IPS-18a (cell line): ENCODE measurements around the gene DISC1.

ENCODE experiments used
- H3K27ac ChIP-seq: one replicate; pipeline ENCODE4 v1.5.1; 2013; ENCODE audit warnings: low read length
- H3K27me3 ChIP-seq: one replicate; pipeline ENCODE4 v1.6.1; 2013; ENCODE audit warnings: mild to moderate bottlenecking, low read length; ENCODE audit not compliant: control insufficient read depth, insufficient read depth
- H3K36me3 ChIP-seq: one replicate; pipeline ENCODE4 v1.6.1; 2013; ENCODE audit warnings: low read depth, low read length; ENCODE audit not compliant: control insufficient read depth
- H3K4me1 ChIP-seq: one replicate; pipeline ENCODE4 v1.6.1; 2013; ENCODE audit warnings: low read depth, low read length; ENCODE audit not compliant: control insufficient read depth
- H3K4me3 ChIP-seq: one replicate; pipeline ENCODE4 v1.5.1; 2013; ENCODE audit warnings: low read length
- H3K9ac ChIP-seq: one replicate; pipeline ENCODE4 v1.6.1; 2013; ENCODE audit warnings: mild to moderate bottlenecking, low read length, moderate library complexity
- H3K9me3 ChIP-seq: one replicate; pipeline ENCODE4 v1.6.1; 2013; ENCODE audit warnings: low read depth, low read length; ENCODE audit not compliant: control insufficient read depth

DISC1 gene

DNA sequence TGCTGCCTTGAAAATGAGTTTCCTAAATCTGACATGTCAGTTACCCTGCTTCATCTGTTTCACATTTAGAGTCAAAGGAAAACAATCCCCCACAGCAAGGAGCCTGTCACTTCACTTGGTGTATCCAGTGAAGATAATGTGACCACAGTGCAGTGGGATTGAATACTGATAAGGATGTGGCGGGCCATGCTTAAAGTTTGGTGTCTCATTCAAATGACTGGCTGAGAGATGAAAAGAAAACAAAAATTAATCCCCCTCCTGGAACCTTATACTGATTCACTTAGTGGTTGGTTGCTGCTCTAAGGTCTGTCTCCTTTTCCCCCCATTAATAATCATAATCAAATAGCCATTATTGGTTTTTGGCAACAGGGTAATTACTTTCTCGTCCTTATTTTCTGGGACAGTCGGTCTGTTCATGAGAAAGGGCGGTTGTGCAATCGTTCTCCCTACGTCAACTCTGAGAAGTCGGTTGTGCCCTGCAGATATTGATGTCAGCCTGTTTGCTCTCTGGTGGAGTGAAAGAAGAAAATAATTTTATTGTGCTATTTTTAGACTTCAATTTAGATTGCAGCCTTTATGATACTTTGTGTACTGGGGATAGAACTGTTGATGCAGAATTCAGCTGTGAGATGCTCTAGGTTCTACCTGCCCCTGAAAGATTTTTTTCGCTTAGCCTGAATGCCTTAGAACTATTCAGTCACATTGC, 360.2 kb downstream of the DISC1 start:
- Histone ChIP-seq H3K9me3 (no peaks in the 10 kb centered on the region), H3K4me3 (no peak overlapping the region), H3K27me3 (no peaks in the 10 kb centered on the region), H3K9ac (no peak overlapping the region), H3K4me1 (peaks cover 3% of the 10 kb centered on the region), H3K36me3 (no peaks in the 10 kb centered on the region), H3K27ac (no peak overlapping the region)

DNA sequence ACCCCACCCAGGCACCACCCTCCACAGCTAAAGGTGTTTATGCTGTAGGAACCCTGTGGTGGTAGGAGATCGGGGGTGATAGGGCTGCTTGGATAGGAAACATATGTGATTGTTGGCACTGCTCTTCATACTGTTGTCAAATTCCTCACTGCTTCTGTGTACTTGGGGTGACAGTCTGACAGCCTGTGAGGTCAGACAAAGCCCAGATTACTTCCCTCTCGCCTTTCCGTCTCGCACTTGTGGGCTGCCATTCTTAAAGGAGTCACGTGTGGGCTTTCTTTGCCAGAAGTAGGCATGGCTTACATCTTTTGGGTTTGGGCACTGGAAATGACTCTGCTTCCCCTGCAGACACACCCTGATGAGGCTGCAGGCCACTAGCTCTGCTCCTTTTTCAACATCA, 363.8 kb downstream of the DISC1 start:
- Histone ChIP-seq H3K4me3 (no peak overlapping the region), H3K36me3 (no peaks in the 10 kb centered on the region), H3K27me3 (peaks cover 3% of the 10 kb centered on the region)

DNA sequence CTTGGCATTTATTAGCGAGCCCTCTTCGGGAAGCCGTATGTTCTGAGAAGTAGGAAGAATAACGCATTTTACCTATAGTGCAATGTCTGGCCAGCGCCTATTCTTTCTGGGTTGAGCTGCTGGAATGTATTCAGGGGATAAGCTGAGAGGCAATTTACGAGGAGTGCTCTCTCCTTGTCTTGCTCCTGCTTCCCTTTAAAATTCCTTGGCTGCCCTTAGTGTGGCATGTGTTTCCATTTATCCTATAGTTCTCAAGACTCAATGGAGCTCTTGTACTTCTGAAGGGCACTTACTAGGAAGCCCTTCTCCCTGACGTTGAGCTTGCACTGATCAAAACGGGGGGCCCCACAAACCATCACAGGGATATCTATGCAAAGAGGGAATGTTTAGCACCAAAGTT, 364.6 kb downstream of the DISC1 start:
- H3K9ac ChIP-seq: no peak overlapping the region
- H3K36me3 ChIP-seq: no peaks in the 10 kb centered on the region
- no peaks in the 10 kb centered on the region for H3K9me3 ChIP-seq
- peaks cover 3% of the 10 kb centered on the region for H3K27me3 ChIP-seq
- H3K27ac ChIP-seq: no peak overlapping the region
- H3K4me3 ChIP-seq: no peak overlapping the region
- H3K4me1 ChIP-seq: peaks cover 3% of the 10 kb centered on the region

More for the DNA sequence above, 363.8 kb downstream of the DISC1 start:
- Histone ChIP-seq H3K9ac (no peak overlapping the region), H3K27ac (no peak overlapping the region), H3K4me1 (peaks cover 3% of the 10 kb centered on the region), H3K9me3 (no peaks in the 10 kb centered on the region)

DNA sequence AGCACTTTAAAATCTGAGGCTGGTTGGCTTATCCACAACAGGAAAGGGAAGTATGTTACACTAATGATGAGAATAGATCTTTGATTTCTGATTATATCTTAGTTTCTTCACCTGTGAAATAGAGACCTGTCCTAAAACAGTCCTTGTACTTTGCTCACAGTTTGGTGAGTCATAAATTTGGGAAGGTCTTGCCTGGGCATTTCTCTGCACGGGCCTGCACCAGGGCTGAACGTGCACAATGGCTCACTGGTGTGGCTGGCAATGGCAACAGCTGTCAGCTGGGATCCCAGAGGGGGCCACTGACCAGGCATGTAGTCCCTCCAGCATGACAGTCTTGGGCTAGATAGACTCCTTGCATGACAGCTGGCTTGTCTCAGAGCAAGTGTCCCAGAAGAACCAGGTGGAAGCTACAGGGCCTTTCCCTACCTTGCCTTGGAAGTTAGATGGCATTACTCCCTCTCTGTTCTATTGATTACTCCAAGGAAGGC, 367.4 kb downstream of the DISC1 start:
- no peak overlapping the region for H3K9ac ChIP-seq
- no peak overlapping the region for H3K4me3 ChIP-seq
- peaks cover 3% of the 10 kb centered on the region for H3K27me3 ChIP-seq
- no peak overlapping the region for H3K27ac ChIP-seq
- H3K9me3 ChIP-seq: no peaks in the 10 kb centered on the region
- no peaks in the 10 kb centered on the region for H3K4me1 ChIP-seq
- no peaks in the 10 kb centered on the region for H3K36me3 ChIP-seq

DNA sequence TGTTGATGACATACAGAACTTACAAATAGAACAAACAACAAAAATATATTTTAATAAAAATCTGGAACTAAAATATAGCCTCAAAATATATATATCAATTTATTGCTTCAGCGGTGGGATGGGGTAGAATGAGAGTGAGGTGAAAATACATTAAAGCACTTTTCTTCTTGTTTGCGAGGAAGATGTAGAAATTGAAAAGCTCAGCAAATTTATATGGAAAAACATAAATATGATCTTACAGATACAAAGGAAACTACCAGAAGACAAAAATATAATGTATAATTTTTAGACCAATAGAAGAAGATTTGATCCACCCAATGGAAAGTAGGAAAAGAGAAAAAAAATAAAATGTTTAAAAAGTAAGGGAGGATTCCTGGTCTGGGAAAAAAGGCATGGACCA, 372.2 kb downstream of the DISC1 start:
- Histone ChIP-seq H3K36me3 (no peaks in the 10 kb centered on the region), H3K4me1 (no peaks in the 10 kb centered on the region), H3K27ac (no peak overlapping the region), H3K4me3 (no peak overlapping the region), H3K9me3 (no peaks in the 10 kb centered on the region), H3K27me3 (peaks cover 1% of the 10 kb centered on the region), H3K9ac (no peak overlapping the region)

DNA sequence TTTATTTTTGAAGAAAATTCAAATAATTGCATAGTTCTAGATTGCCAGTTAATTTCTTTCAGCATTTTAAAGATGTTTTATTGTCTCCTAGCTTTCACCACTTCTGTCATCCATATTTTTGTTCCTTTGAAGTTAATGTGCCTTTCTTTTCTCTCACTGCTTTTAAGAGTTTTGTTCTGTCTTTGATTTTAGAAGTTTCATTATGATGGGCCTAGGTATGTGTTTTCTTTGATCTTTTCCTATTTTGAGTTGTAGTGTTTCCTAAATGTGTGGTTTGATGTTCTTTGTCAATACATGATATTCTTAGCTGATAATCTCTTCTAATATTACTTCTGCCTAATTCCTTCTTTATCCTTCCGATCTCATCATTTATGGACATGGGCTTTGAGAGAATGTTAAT, 378.7 kb downstream of the DISC1 start:
- Histone ChIP-seq H3K9ac (no peak overlapping the region), H3K36me3 (no peaks in the 10 kb centered on the region), H3K4me3 (no peak overlapping the region), H3K27me3 (no peaks in the 10 kb centered on the region), H3K4me1 (no peaks in the 10 kb centered on the region), H3K27ac (no peak overlapping the region), H3K9me3 (no peaks in the 10 kb centered on the region)

DNA sequence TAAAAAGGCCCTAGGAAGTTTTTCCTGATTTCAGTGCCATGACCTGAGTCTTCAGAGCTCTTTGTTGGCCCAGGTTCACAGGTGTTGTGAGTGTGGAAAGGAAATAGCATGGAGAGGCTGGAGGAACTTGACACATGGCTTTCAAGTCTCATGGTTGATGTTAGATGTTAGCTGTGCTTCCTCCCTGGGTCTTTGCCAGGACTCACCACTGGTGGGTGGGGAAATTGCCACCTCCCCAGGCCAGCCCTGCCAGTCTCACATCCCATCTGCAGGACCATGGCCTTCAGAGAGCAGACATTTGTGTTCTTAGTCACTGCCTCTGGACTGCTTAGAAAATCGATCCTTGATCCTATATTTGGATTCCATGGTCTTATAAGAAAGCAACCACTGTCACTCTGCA, 383.2 kb downstream of the DISC1 start:
- Histone ChIP-seq H3K27ac (no peak overlapping the region), H3K4me3 (no peak overlapping the region), H3K9me3 (no peaks in the 10 kb centered on the region), H3K27me3 (no peaks in the 10 kb centered on the region), H3K9ac (no peak overlapping the region), H3K36me3 (no peaks in the 10 kb centered on the region), H3K4me1 (peaks cover 16% of the 10 kb centered on the region)

DNA sequence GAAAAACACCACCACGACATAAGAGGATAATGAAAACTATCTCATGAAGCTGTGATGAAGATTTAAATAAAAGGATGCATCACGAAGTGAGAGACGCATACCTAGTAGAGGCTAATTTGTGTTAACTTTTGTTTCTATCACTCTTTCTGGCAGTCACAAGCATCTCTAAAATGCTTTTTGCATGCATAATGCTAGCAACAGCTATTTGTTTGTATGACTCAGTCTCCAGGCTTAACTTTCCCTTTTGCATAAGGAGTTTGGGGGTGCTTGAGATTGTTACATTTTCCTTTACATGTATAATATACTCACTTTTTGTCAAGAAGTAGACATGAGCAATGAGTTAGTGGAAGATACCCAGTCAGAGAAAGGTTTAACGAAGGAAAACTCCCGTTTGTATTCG, 385.4 kb downstream of the DISC1 start:
- no peak overlapping the region for H3K9ac ChIP-seq
- no peaks in the 10 kb centered on the region for H3K27me3 ChIP-seq
- H3K4me3 ChIP-seq: no peak overlapping the region
- H3K36me3 ChIP-seq: no peaks in the 10 kb centered on the region
- H3K9me3 ChIP-seq: no peaks in the 10 kb centered on the region
- peaks cover 25% of the 10 kb centered on the region for H3K4me1 ChIP-seq
- no peak overlapping the region for H3K27ac ChIP-seq

DNA sequence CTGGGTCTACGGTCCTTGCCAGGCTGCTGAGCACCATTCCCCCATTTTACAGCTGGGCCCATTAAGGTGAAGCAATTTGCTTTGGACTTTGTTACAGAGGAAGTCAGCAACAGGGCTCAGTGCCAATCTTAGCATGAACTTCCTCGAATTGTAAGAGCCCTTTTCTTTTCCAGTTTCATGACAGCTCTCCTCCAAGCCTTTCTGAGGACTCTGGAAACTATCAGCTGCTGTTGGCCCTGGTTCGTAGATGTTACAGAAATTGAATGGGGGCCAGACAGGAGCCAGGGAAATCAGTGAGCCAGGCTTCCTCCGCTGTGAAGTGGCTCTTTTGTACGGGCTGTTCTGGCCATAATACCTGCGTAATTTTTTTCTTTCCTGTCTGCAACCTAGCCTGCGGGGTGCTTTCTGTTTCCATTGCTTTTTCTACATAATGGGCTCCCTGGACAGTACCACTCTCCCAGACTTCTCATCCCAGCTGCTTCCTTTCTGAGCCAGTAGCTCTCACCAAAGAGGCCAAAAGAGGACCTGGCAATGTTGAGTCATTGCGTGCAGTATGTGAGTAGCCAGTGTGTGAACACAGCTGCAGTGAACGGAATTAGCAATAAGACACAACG, 386.3 kb downstream of the DISC1 start:
- no peaks in the 10 kb centered on the region for H3K36me3 ChIP-seq
- H3K9me3 ChIP-seq: no peaks in the 10 kb centered on the region
- no peak overlapping the region for H3K9ac ChIP-seq
- no peaks in the 10 kb centered on the region for H3K27me3 ChIP-seq
- peaks cover 25% of the 10 kb centered on the region for H3K4me1 ChIP-seq
- no peak overlapping the region for H3K4me3 ChIP-seq
- H3K27ac ChIP-seq: no peak overlapping the region

DNA sequence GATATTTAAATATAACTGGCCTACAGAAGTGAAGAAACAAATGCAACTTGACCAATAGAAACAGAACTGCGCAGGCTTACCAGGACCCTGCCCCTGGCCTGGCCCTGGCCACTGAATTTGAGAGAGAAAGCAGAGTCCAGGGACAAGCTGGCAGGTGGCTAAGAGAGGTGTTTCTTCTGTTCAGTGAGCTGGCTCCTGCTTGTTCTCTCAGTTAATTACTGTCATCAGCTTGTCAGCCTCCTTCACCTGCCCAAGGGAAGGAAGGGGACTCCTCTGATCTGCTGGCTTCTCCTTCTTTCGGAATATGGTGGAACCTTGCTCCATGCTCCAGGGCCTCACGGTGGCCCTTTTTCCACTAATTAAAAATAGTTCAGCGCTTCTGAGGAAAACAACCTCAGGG, 388.4 kb downstream of the DISC1 start:
- no peak overlapping the region for H3K27ac ChIP-seq
- peaks cover 25% of the 10 kb centered on the region for H3K4me1 ChIP-seq
- H3K4me3 ChIP-seq: no peak overlapping the region
- no peaks in the 10 kb centered on the region for H3K27me3 ChIP-seq
- H3K36me3 ChIP-seq: no peaks in the 10 kb centered on the region
- no peaks in the 10 kb centered on the region for H3K9me3 ChIP-seq
- H3K9ac ChIP-seq: no peak overlapping the region

DNA sequence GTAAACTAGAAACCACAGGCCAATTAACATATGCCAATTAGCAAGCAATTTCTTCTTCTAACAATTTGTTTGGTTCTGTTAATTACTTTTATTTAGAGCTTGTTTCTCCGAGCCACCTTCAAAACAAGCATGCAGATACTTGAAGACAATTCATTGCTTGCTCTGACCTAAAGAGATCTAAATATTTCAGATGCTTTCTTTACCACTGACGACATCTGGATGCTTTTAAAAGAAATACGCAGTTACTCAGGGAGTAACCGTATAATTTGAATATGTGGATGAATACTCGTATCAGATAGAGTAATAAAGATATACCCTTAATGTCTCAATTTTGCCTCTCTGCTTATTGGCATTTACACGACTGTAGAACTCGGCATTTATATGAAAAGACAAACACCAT, 390.0 kb downstream of the DISC1 start:
- H3K27ac ChIP-seq: no peak overlapping the region
- H3K36me3 ChIP-seq: no peaks in the 10 kb centered on the region
- H3K9ac ChIP-seq: no peak overlapping the region
- peaks cover 25% of the 10 kb centered on the region for H3K4me1 ChIP-seq
- no peak overlapping the region for H3K4me3 ChIP-seq
- H3K9me3 ChIP-seq: no peaks in the 10 kb centered on the region
- H3K27me3 ChIP-seq: no peaks in the 10 kb centered on the region

DNA sequence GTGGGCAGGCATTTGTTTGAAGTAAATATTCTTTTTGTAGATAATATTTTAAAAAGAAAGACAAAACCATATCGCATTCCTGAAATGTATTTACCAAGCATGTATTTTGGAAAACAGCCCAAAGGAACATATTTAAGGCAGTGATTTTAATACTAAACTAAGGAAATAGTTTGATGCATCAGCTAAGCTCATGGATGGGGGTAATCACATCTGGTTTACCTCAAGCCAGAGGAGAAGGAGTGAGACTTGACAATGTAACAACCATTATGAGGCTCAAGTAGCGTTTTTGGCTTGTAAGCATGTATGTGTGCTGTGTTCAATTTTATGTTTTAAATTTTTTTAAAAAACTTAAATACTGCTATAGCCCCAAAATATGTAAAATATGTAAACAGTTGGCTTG, 390.5 kb downstream of the DISC1 start:
- Histone ChIP-seq H3K36me3 (no peaks in the 10 kb centered on the region), H3K9ac (no peak overlapping the region), H3K27ac (no peak overlapping the region), H3K4me3 (no peak overlapping the region), H3K9me3 (no peaks in the 10 kb centered on the region), H3K27me3 (no peaks in the 10 kb centered on the region), H3K4me1 (peaks cover 20% of the 10 kb centered on the region)
